Activated B cell treated with CpG ODN at 0.5 μM for 24 hours (primary cell): ENCODE measurements around the gene GNAZ. TPM values are rescaled to one million over a fixed set of nuclear protein-coding genes. Genes with fewer than 3 reads are reported as not detected.
"Not testable (repeated sequence)": the region's sequence is repeated elsewhere in the genome, so short reads cannot be mapped to it uniquely, and the experiment has no call there.

Experiments used
- ATAC-seq: fragments of 200-7000 bp; cut with Tn5 transposase; one replicate; pipeline ENCODE4 v1.10.0; 2021; ENCODE audit warnings: low read depth, mild to moderate bottlenecking, moderate library complexity
- CTCF ChIA-PET: fragments of 350-600 bp; sonication (Branson Sonifier 250); formaldehyde crosslinking; loops from one replicate; lab custom pipeline; 2021; ENCODE audit warnings: antibody characterized with exemption; lab: Charles Lee
- POLR2A ChIA-PET: fragments of 350-600 bp; sonication (Branson Sonifier 250); formaldehyde crosslinking; loops from one replicate; lab custom pipeline; 2021; ENCODE audit warnings: antibody characterized with exemption; lab: Charles Lee
- DNase-seq: peaks from one replicate; pipeline ENCODE4 v3.0.0; 2022
- H3K27ac Mint-ChIP-seq: one replicate; pipeline ENCODE4 v1.8.0; 2020; ENCODE audit warnings: mixed read lengths
- H3K27me3 Mint-ChIP-seq: one replicate; pipeline ENCODE4 v1.8.0; 2021; ENCODE audit warnings: mixed read lengths
- H3K36me3 Mint-ChIP-seq: one replicate; pipeline ENCODE4 v1.8.0; 2021; ENCODE audit warnings: low read depth, mixed read lengths
- H3K4me1 Mint-ChIP-seq: one replicate; pipeline ENCODE4 v1.8.0; 2021; ENCODE audit warnings: mixed read lengths
- H3K4me3 Mint-ChIP-seq: one replicate; pipeline ENCODE4 v1.8.0; 2020; ENCODE audit warnings: mild to moderate bottlenecking, mixed read lengths
- H3K9me3 Mint-ChIP-seq: one replicate; pipeline ENCODE4 v1.8.0; 2020; ENCODE audit warnings: mixed read lengths
- CTCF ChIP-seq: fragments of 200-600 bp; IDR thresholded peaks from one replicate; pipeline ENCODE4 v1.8.0; 2022; ENCODE audit warnings: antibody characterized with exemption, mild to moderate bottlenecking
- intact Hi-C: fragments of 100-400 bp; cut with micrococcal nuclease; formaldehyde crosslinking; loops from one replicate; pipeline ENCODE4 v1.15.1; 2024
- total RNA-seq: library from RNA; stranded (reverse); gene quantifications from 2 replicates; pipeline ENCODE4 v1.2.3, GENCODE V29; 2022

The GNAZ gene
- total RNA-seq, 1 donor from 2014 or later: 12.2 TPM

GRCh38 chr22:23132376-23133091 is 62.2 kb downstream of the GNAZ start:
- Mint-ChIP-seq H3K36me3 (no peaks in the 10 kb centered on the region), H3K9me3 (no peaks in the 10 kb centered on the region), H3K27ac (no peak overlapping the region), H3K4me1 (peaks cover 17% of the 10 kb centered on the region), H3K27me3 (no peaks in the 10 kb centered on the region), H3K4me3 (no peak overlapping the region)
- intact Hi-C loops: no loop called here
- POLR2A ChIA-PET: no interaction called here
- no peak for DNase-seq
- CTCF ChIA-PET: interaction anchor here (0.7 to 10.8 kb wide), 3 partner anchors 13 to 175 kb away, joined by 3 to 265 read pairs (median 4); no protein-coding TSS in a partner anchor
- no peak for TF ChIP-seq CTCF
- no peak for ATAC-seq

DNA sequence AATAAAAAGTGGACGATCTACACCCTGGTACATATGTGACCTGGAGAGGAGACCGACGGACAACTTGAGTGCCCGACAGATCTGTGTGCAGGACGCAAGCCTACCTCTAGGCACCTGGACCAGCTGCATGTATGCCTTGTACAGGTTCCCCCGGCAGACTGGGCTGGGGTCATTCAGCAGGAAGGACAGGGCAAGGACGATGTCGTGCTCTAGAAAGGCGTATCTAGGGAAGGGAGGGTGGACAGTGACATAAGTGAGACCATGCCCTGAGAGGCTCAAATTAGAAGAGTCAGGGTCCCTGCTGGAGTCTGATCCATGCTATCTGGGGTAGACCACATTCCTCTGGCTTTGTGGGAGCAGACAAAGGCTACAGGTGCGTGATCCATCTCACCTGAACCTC is 63.6 kb downstream of the GNAZ start:
- intact Hi-C loops: no loop called here

DNA sequence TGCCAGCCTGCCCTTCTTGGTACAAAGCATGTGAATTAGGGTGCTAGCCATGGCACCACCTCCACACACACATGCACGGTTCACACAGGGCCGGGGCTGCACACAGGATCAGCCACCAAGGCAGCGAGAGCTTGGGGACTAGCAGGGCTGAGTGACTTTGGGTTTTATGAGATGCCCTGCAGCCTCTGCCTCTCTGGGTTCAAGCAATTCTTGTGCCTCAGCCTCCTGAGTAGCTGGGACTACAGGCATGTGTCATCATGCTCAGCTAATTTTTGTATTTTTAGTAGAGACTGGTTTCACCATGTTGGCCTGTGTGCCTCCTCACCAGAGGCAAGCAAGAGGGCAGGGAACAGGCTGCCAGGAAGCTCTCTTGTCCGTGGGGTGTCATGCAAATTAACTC is 66.7 kb downstream of the GNAZ start:
- DNase-seq, H3K27me3 Mint-ChIP-seq, H3K4me3 Mint-ChIP-seq, H3K36me3 Mint-ChIP-seq, ATAC-seq, intact Hi-C loops, H3K9me3 Mint-ChIP-seq: not testable (repeated sequence)
- H3K4me1 Mint-ChIP-seq: peaks cover 53% of the 10 kb centered on the region
- ChIA-PET POLR2A (interaction anchor here (1.5 kb wide), 1 partner anchor 16 kb away, joined by 6 read pairs; no protein-coding TSS in a partner anchor), CTCF (interaction anchor here (1.6 to 3.0 kb wide), 2 partner anchors 145 to 178 kb away, joined by 14 to 19 read pairs; no protein-coding TSS in a partner anchor)
- H3K27ac Mint-ChIP-seq: peak overlapping the region; percentile 94

More for the DNA sequence above, 63.6 kb downstream of the GNAZ start:
- Mint-ChIP-seq H3K36me3 (no peaks in the 10 kb centered on the region), H3K4me1 (peaks cover 27% of the 10 kb centered on the region), H3K27ac (no peak overlapping the region), H3K9me3 (no peaks in the 10 kb centered on the region), H3K4me3 (no peak overlapping the region), H3K27me3 (no peaks in the 10 kb centered on the region)
- POLR2A ChIA-PET: interaction anchor here (0.7 kb wide), 1 partner anchor 180 kb away, joined by 11 read pairs; no protein-coding TSS in a partner anchor
- no peak for DNase-seq
- ATAC-seq: no peak
- CTCF ChIA-PET: interaction anchor here (10.8 kb wide), 1 partner anchor 176 kb away, joined by 265 read pairs; no protein-coding TSS in a partner anchor
- TF ChIP-seq CTCF: no peak

GRCh38 chr22:23137468-23137867 is 67.1 kb downstream of the GNAZ start:
- DNase-seq (no peak), ATAC-seq (no peak)
- Mint-ChIP-seq H3K27ac (peak overlapping the region; percentile 94), H3K4me3 (peak overlapping the region; percentile 68), H3K27me3 (no peaks in the 10 kb centered on the region), H3K4me1 (peaks cover 57% of the 10 kb centered on the region), H3K36me3 (no peaks in the 10 kb centered on the region), H3K9me3 (no peaks in the 10 kb centered on the region)
- POLR2A ChIA-PET: interaction anchor here (0.6 to 1.5 kb wide), 5 partner anchors 15 to 277 kb away, joined by 3 to 6 read pairs (median 3); no protein-coding TSS in a partner anchor
- CTCF ChIA-PET: interaction anchor here (0.8 to 3.0 kb wide), 7 partner anchors 9 to 253 kb away, joined by 3 to 19 read pairs (median 4); no protein-coding TSS in a partner anchor
- no peak for TF ChIP-seq CTCF
- intact Hi-C loops: no loop called here

- DNase-seq: peak; percentile 42
- H3K4me3 Mint-ChIP-seq: peak overlapping the region; percentile 68
These were observed 67.7 kb downstream of the GNAZ start for GRCh38 chr22:23137905-23138561.

More at GRCh38 chr22:23137905-23138561, 67.7 kb downstream of the GNAZ start:
- Mint-ChIP-seq H3K9me3 (no peaks in the 10 kb centered on the region), H3K36me3 (no peaks in the 10 kb centered on the region), H3K4me1 (peaks cover 63% of the 10 kb centered on the region), H3K27ac (peak overlapping the region; percentile 94), H3K27me3 (no peaks in the 10 kb centered on the region)
- POLR2A ChIA-PET: interaction anchor here (0.6 to 1.5 kb wide), 8 partner anchors 9 to 277 kb away, joined by 3 to 6 read pairs (median 3); no protein-coding TSS in a partner anchor
- CTCF ChIA-PET: interaction anchor here (0.7 to 3.0 kb wide), 9 partner anchors 10 to 392 kb away, joined by 3 to 19 read pairs (median 4); no protein-coding TSS in a partner anchor
- TF ChIP-seq CTCF: no peak
- intact Hi-C loops: loop anchor here (2.0 kb wide), 1 partner anchor 417 kb away; no protein-coding TSS in a partner anchor
- ATAC-seq: peak; percentile 60
